Naive thymus-derived CD8-positive, alpha-beta T cell (primary cell): ENCODE data around the gene KLHDC7A. TPM values are rescaled to one million over a fixed set of nuclear protein-coding genes. Genes with fewer than 3 reads are reported as not detected.

Source experiments
- ATAC-seq, 2 donors: fragments of 150-1000 bp; cut with Tn5 transposase in 1 of 2; sonication (Bioruptor Pico), chemical (Tn5 transposase) in 1 of 2; 1 replicate in 1 of 2; 2 replicates in 1 of 2; pipeline ENCODE4 v1.10.0; 2021; ENCODE audit warnings: mild to moderate bottlenecking in 2 of 2, moderate library complexity in 2 of 2
- POLR2A ChIA-PET: fragments of 350-600 bp; sonication (Branson Sonifier 250); formaldehyde crosslinking; loops from one replicate; lab custom pipeline; 2021; ENCODE audit warnings: antibody characterized with exemption; lab: Charles Lee
- DNase-seq, 10 donors: peaks; one replicate each; pipeline versions ENCODE4 v3.0.0 to v3.0.0-alpha.2; 2020 to 2022
- H3K27ac Mint-ChIP-seq, 10 donors: one replicate each; pipeline ENCODE4 v1.8.0; 2020 to 2022; ENCODE audit warnings: mild to moderate bottlenecking in 10 of 10, mixed read lengths in 10 of 10, moderate library complexity in 4 of 10, inconsistent platforms in 1 of 10
- H3K27me3 Mint-ChIP-seq, 5 donors: one replicate each; pipeline ENCODE4 v1.8.0; 2021 to 2022; ENCODE audit warnings: mixed read lengths in 5 of 5
- H3K36me3 Mint-ChIP-seq, 3 donors: one replicate each; pipeline ENCODE4 v1.8.0; 2020 to 2022; ENCODE audit warnings: mixed read lengths in 3 of 3, mild to moderate bottlenecking in 2 of 3, inconsistent platforms in 1 of 3
- H3K4me1 Mint-ChIP-seq, 4 donors: one replicate each; pipeline ENCODE4 v1.8.0; 2021 to 2022; ENCODE audit warnings: mixed read lengths in 4 of 4
- H3K4me3 Mint-ChIP-seq, 10 donors: one replicate each; pipeline ENCODE4 v1.8.0; 2020 to 2022; ENCODE audit warnings: mild to moderate bottlenecking in 10 of 10, mixed read lengths in 10 of 10, moderate library complexity in 6 of 10, inconsistent platforms in 1 of 10
- H3K9me3 Mint-ChIP-seq, 9 donors: one replicate each; pipeline ENCODE4 v1.8.0; 2020 to 2022; ENCODE audit warnings: mixed read lengths in 9 of 9, mild to moderate bottlenecking in 3 of 9, inconsistent platforms in 1 of 9, moderate library complexity in 1 of 9
- polyA plus RNA-seq, 3 donors: library from polyadenylated mRNA; unstranded; fragments of 300-500 nt; fragmentation: Illumina TruSeq; gene quantifications; one replicate each; pipeline ENCODE4 v1.2.3, GENCODE V29; 2021
- total RNA-seq, 8 experiments: library from RNA in 2 of 8; stranded (reverse) in 2 of 8; gene quantifications; one replicate each; pipeline ENCODE4 v1.2.3 and lab custom pipeline; 2021 to 2026

KLHDC7A gene
- total RNA-seq (not detected), polyA plus RNA-seq (not detected), total RNA-seq (lab: John Stamatoyannopoulos, UW) (0 to 0.17 (median 0) reads per million in 6 experiments)

DNA sequence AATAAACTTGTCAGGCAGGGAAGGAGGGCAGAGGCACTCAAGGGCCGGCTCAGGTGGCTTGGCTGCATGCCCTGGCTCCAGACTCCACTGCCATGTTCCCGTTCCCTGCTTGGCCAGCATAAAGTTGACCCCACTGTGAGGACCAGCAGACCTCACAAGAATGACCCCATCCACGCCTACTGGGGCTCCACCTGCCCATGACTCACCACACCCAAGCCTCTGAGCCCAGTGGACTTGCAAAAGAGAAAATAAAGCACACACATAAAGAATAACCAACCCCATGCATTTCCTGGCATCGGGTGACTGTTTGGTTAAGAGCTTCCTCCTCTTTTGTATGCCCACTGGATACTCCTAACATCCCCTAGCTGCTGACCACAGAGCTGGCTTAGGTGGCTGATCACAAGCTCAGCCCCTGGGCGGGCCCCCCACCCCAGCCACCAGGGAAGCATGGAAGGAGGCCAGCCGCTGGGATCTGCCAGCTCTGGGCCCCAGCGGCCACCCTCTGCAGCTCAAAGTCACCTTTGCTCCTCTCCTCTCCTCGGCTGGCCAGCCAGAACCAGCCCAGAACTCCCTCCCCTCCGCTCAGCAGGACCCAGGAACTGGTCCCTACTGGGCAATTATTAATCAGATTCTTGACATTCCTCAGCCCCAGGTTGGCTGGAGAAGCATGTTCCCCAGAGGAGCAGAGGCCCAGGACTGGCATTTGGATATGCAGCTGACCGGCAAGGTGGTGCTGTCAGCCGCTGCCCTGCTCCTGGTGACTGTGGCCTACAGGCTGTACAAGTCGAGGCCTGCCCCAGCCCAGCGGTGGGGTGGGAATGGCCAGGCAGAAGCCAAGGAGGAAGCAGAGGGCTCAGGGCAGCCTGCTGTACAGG, at the start of gene KLHDC7A:
KLHDC7A (plus strand) TSS at position 616 of the 875 bp plus-strand sequence; CDS start at position 668, 52 bp downstream.
- no peak within 1 kb of the TSS for H3K4me3 Mint-ChIP-seq
- no peaks in the 10 kb centered on the region for H3K9me3 Mint-ChIP-seq
- H3K4me1 Mint-ChIP-seq, result peaks cover 0 to 9% (median under 1%) of the 10 kb centered on the region in 4 donors
- no peak within 1 kb of the TSS for H3K27ac Mint-ChIP-seq
- no peaks in the 10 kb centered on the region for H3K36me3 Mint-ChIP-seq
- H3K27me3 Mint-ChIP-seq, result peaks cover 11 to 37% (median 13%) of the 10 kb centered on the region in 5 donors
- ATAC-seq (no peak), DNase-seq (no peak)
- POLR2A ChIA-PET, result no interaction called here

- no peaks in the 10 kb centered on the region for H3K36me3 Mint-ChIP-seq
- H3K4me1 Mint-ChIP-seq, result no peaks in the 10 kb centered on the region
- POLR2A ChIA-PET, result no interaction called here
- DNase-seq, result no peak
- ATAC-seq, result no peak
- H3K27ac Mint-ChIP-seq, result no peak overlapping the region
- H3K4me3 Mint-ChIP-seq, result no peak overlapping the region
- peaks cover 0 to 23% (median 10%) of the 10 kb centered on the region in 9 donors for H3K9me3 Mint-ChIP-seq
- H3K27me3 Mint-ChIP-seq, result peaks cover 12 to 57% (median 31%) of the 10 kb centered on the region in 5 donors
Measured at GRCh38 chr1:18434041-18434440, 46.7 kb upstream of the KLHDC7A start.

DNA sequence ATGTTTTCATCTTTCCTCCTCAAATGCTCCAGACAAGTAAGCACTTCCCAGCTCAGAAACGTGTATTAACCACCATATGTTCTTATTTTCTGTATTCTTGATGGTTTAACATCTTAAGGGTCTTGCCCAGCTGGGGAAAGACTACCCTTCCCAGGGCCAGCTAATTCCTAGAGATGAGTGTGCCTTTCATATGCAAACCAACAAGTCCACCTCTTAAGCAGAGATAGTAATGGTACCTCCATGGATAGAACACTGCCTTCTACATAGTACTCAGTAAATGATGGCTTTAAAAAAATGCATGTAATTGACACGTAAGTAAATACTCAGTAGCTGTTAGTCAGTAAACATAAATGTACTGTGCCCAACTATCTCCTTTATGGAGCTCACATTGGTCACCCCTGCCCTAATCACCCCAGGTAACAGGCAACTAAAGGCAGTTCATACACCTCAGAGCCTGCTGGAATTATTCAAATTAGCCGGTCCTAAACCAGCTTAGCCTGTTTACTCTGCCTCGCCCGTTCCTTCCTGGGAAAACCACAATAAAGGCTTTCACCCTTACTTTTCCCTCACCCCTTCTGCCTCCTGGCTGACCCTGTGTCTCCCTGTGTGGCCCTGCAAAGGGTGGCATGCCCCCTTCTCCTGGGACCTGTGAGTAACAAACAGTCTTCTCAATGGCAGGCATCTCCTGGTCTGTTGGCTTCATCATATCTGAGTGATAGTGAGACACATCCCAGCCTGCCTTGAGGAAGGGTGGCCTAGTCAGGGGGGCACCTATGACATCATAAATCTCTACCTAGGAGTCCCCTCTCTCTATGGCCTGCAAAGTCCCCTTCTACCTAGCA, 40.1 kb upstream of the KLHDC7A start:
- ATAC-seq (no peak), DNase-seq (no peak)
- H3K36me3 Mint-ChIP-seq, result no peaks in the 10 kb centered on the region
- H3K27ac Mint-ChIP-seq, result no peak overlapping the region
- H3K9me3 Mint-ChIP-seq, result peaks cover 0 to 19% (median 12%) of the 10 kb centered on the region in 9 donors
- POLR2A ChIA-PET, result no interaction called here
- H3K4me1 Mint-ChIP-seq, result no peaks in the 10 kb centered on the region
- no peak overlapping the region for H3K4me3 Mint-ChIP-seq
- peaks cover 17 to 71% (median 24%) of the 10 kb centered on the region in 5 donors for H3K27me3 Mint-ChIP-seq

DNA sequence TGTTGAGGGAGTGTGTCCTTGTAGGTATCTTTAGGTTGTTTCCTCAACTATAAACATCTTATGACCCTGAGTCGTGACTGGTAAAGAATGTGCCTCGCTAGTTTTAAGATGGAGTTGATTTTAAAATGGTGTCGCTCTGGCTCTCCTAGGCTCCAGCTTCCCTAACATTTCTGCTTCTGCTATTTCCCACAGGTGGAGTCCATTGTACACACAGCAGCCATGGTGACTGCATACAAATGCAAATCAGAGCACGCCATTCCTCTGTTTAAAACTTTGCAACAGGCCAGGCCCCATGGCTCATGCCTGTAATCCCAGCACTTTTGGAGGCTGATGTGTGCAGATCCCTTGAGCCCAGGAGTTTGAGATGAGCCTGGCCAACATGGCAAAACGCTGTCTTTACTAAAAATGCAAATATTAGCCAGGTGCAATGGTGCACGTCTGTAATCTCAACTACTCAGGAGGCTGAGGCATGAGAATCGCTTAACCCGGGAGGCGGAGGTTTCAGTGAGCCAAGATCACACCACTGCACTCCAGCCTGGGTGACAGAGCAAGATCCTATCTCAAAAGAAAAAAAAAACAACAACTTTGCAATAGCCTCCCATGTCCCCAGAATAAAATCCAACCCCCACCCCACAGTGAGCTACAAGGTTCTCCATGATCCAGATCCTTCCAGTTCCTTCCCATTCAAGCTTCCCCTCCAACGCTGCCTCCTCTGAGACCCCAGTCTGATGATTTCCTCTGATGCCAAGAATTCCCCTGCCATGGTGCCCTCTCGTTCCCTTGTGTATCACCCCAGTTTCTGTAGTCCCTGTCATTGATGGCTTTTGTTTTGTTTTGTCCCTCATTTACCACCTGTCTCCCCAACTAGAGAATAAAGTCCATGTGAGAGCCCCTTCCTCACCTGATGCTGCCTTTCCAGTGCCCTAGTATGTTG, 36.9 kb upstream of the KLHDC7A start:
- no peaks in the 10 kb centered on the region for H3K4me1 Mint-ChIP-seq
- H3K36me3 Mint-ChIP-seq, result peaks cover 0 to 7% (median 0%) of the 10 kb centered on the region in 3 donors
- H3K27ac Mint-ChIP-seq, result peak overlapping the region in 1 of 10 donors; percentile 2
- POLR2A ChIA-PET, result no interaction called here
- H3K9me3 Mint-ChIP-seq, result peaks cover 0 to 22% (median 13%) of the 10 kb centered on the region in 9 donors
- ATAC-seq (no peak), DNase-seq (no peak)
- H3K27me3 Mint-ChIP-seq, result peaks cover 12 to 61% (median 19%) of the 10 kb centered on the region in 5 donors
- H3K4me3 Mint-ChIP-seq, result no peak overlapping the region

GRCh38 chr1:18444563-18444962, 36.2 kb upstream of the KLHDC7A start:
- no peak for DNase-seq
- POLR2A ChIA-PET, result no interaction called here
- Mint-ChIP-seq H3K27me3 (peaks cover 13 to 61% (median 23%) of the 10 kb centered on the region in 5 donors), H3K4me3 (no peak overlapping the region), H3K9me3 (peaks cover 0 to 22% (median 13%) of the 10 kb centered on the region in 9 donors), H3K27ac (no peak overlapping the region), H3K36me3 (peaks cover 0 to 7% (median 0%) of the 10 kb centered on the region in 3 donors), H3K4me1 (no peaks in the 10 kb centered on the region)
- no peak for ATAC-seq

DNA sequence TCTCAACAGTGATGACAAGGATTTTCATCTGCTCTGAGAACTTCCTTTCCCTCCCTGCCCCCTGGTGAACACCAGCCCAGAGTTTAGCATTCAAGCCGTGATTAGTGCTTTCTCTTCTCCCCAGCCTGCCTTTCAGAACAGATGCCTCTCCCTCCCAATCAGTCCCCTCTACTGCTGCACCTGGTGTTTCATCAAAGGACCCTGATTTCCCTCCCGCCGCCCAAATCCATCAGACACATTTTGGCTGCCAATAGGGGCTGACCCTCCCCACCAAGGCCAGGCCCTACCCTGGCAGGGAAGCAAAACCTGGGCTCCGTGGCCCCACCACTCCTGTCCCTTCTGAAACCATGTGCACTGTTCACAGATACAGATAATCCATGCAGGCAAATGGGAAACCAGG, 34.0 kb upstream of the KLHDC7A start:
- Mint-ChIP-seq H3K9me3 (peaks cover 0 to 18% (median 4%) of the 10 kb centered on the region in 9 donors), H3K27ac (no peak overlapping the region), H3K4me3 (no peak overlapping the region), H3K4me1 (no peaks in the 10 kb centered on the region), H3K27me3 (peaks cover 9 to 59% (median 21%) of the 10 kb centered on the region in 5 donors), H3K36me3 (peaks cover 0 to 7% (median 0%) of the 10 kb centered on the region in 3 donors)
- DNase-seq (no peak), ATAC-seq (no peak)
- POLR2A ChIA-PET, result no interaction called here

- H3K4me1 Mint-ChIP-seq, result no peaks in the 10 kb centered on the region
- H3K27me3 Mint-ChIP-seq, result peaks cover 9 to 59% (median 21%) of the 10 kb centered on the region in 5 donors
- no peak overlapping the region for H3K27ac Mint-ChIP-seq
- peaks cover 0 to 7% (median 0%) of the 10 kb centered on the region in 3 donors for H3K36me3 Mint-ChIP-seq
- ATAC-seq (no peak), DNase-seq (no peak)
- POLR2A ChIA-PET, result no interaction called here
- peaks cover 0 to 18% (median 4%) of the 10 kb centered on the region in 9 donors for H3K9me3 Mint-ChIP-seq
- no peak overlapping the region for H3K4me3 Mint-ChIP-seq
Measured at GRCh38 chr1:18447509-18448220, 33.1 kb upstream of the KLHDC7A start.

- POLR2A ChIA-PET, result no interaction called here
- no peak for ATAC-seq
- no peak overlapping the region for H3K4me3 Mint-ChIP-seq
Measured at GRCh38 chr1:18448889-18449288, 31.8 kb upstream of the KLHDC7A start.

GRCh38 chr1:18452550-18452949, 28.2 kb upstream of the KLHDC7A start:
- Mint-ChIP-seq H3K27ac (no peak overlapping the region), H3K36me3 (no peaks in the 10 kb centered on the region), H3K27me3 (peaks cover 6 to 43% (median 16%) of the 10 kb centered on the region in 5 donors)

More at GRCh38 chr1:18448889-18449288, 31.8 kb upstream of the KLHDC7A start:
- Mint-ChIP-seq H3K36me3 (peaks cover 0 to 7% (median 0%) of the 10 kb centered on the region in 3 donors), H3K9me3 (peaks cover 0 to 16% (median 4%) of the 10 kb centered on the region in 9 donors), H3K4me1 (no peaks in the 10 kb centered on the region), H3K27me3 (peaks cover 9 to 57% (median 21%) of the 10 kb centered on the region in 5 donors), H3K27ac (no peak overlapping the region)
- no peak for DNase-seq

DNA sequence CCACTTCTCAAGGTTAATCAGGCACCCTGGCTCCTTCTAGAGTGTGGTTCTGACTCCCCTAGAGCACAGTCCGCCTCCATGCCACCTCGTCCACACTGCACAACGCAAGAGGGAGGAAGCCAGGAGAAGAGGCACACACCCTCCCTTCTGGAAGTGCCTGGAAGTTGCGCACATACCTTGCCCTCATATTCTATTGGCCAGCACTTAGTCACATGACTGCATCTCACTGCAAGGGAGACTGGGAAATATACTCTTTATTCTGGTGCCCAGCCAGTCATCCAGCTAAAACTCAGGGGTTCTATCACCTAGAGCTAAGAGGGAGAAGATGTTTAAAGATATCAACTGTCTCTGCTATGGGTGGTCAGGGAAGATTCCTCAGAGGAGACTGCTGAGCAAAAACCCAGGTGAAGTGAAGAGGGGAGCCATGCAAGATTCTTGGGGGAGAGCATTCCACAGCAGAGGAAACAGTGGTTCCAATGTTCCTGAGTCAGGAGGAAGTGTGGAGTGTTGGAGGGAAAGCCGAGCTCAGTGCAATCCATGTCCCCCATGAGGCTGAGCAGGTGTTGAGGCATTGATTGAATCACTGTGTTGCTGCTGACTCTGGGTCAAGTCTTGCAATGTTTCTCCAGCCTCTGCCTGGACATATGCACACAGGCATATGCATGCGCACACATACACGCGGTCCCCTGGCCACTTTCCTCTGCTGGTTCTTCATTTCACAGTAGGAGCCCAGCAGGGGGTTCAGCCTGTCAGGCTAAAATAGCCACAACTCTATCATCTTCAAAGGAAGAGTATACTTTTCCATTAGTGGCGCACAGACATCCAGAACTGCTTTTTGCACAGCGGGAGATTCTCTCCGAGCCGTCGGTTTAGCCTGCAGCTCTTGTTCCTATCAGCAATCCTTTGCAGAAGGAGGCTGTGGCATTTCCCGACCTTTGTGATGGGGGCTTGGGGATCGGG, 22.3 kb upstream of the KLHDC7A start:
- no peak overlapping the region for H3K4me3 Mint-ChIP-seq
- ATAC-seq, result no peak
- no peak for DNase-seq
- peaks cover 19 to 63% (median 23%) of the 10 kb centered on the region in 5 donors for H3K27me3 Mint-ChIP-seq
- no peaks in the 10 kb centered on the region for H3K4me1 Mint-ChIP-seq
- no peaks in the 10 kb centered on the region for H3K9me3 Mint-ChIP-seq
- no peaks in the 10 kb centered on the region for H3K36me3 Mint-ChIP-seq
- POLR2A ChIA-PET, result no interaction called here
- H3K27ac Mint-ChIP-seq, result no peak overlapping the region

More at GRCh38 chr1:18452550-18452949, 28.2 kb upstream of the KLHDC7A start:
- Mint-ChIP-seq H3K4me3 (no peak overlapping the region), H3K9me3 (peaks cover 0 to 4% (median 0%) of the 10 kb centered on the region in 9 donors), H3K4me1 (no peaks in the 10 kb centered on the region)
- ATAC-seq (no peak), DNase-seq (peak in 5 of 10 donors; percentile 2 to 17 (median 11))
- POLR2A ChIA-PET, result no interaction called here
